NCI-H510A (cell line): ENCODE results near the gene C11orf54.
A peak's percentile ranks its signal among the peaks of the same experiment; 100 is the strongest.

ENCODE experiments used
- DNase-seq: peaks from one replicate; lab custom pipeline; 2025; lab: John Stamatoyannopoulos, UW

The C11orf54 gene

DNA sequence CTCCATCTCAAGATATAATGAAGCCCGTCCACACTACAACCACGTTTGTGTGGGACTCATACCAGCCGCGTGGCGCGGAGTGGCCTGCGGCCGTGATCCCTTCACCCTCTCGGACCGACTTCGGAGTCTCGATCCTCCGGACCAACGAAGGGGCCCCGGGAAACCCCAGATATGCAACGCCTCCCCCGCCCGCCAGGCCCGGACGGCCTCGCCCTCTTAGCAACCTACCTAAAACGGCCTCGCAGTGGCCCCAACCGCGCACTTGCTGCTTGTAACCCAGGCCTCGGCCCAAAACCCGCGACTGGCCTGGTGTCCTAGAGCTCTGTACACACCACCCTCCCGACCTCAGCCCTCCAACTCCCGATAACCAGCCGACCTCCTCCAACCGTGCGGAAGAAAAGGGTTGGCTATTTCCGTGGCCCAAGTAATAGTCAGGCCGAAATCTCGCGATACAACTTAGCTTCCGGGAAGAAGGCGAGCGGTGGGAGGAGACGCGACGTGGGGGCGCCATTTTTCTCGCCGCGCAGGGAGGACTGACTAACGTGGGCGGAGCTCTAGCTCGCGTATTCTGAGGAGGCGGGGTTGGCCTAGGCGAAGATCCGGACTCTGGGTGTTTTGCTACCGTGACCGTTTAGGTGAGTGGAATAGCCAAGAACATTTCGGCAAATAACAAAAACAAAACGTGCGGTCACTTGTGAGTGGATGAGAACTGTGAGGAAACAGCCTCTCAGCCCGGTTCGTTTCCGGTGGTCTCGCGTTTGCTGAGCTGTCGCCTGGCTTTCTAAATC, at the start of gene C11orf54, which contains the start of gene TAF1D:
Gene C11orf54 (plus strand): TSS at position 579 of the 788 bp plus-strand sequence. CDS start 5,722 bp downstream, outside the sequence.
Gene TAF1D (minus strand): TSS at position 402 of the 788 bp plus-strand sequence. CDS start 2,191 bp downstream, outside the sequence.
- DNase-seq = peak; percentile 98

DNA sequence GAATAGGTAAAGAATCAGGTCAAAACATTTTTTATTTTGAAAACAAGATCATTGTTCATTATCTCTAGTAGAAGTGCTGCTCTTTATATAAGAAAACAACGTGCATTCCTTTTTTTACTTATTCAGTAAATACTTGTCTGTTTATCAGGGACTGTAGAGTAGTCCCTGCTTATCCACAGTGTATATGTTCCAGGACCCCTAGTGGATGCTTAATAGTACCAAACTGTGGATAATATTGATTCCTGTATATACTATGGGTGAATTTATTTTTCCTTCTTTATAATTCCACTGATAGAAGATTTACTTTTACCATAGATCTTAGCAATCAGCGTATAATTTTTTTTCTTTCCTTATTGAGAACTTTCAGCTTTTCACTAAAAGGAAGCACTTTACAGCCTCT, 47.4 kb upstream of the C11orf54 start:
- DNase-seq = no peak

DNA sequence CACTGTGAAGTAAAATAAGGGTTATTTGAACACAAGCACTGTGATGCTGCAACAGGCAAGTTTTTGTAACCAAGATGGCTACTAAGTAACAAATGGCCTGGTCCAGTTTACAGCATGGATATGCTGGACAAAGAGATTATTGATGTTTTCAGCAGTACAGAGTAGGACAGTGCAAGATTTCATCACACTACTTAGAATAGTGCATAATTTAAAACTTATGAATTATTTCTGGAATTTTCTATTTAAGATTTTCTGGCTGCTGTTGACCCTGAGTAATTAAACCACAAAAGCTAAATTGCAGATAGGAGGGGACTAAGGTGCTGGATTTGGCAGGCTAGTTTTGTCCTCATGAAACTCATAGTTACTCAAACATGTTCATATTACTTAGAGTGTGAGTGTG, 46.9 kb upstream of the C11orf54 start:
- no peak for DNase-seq

DNA sequence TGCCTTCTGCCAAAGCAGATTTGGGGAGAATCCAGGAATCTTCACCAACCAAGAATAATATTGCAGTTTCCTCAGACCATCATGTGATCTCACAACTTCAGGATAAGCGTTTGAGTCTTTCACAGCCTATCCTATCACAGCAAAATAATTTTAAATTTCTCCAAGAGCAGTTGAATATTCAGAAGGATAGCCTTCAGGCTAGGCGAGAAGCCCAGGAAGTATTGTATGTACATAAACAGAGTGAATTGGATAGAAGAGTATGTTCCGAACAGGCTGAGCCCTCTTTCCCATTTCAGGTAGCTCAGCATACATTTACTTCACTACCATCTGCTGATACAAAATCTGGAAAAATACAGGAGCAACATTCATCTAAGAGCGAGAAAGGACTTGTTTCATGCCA, 43.9 kb upstream of the C11orf54 start:
- DNase-seq = no peak

DNA sequence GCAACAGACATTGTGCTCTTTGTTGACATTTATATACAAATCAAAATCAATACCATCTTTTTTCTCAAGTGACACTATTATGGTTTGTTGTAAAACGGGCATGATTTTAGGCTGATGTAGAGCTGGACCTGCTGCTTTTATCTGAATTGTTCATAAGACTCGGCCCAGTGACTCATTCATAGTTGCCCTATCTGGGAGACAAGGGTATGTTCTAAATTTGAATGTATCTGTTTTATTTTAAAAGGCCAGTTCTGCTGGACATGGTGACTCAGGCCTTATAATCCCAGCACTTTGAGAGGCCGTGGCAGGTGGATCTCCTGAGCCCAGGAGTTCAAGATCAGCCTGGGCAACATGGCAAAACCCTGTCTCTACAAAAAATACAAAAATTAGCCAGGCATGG, 40.6 kb upstream of the C11orf54 start:
- DNase-seq = no peak

DNA sequence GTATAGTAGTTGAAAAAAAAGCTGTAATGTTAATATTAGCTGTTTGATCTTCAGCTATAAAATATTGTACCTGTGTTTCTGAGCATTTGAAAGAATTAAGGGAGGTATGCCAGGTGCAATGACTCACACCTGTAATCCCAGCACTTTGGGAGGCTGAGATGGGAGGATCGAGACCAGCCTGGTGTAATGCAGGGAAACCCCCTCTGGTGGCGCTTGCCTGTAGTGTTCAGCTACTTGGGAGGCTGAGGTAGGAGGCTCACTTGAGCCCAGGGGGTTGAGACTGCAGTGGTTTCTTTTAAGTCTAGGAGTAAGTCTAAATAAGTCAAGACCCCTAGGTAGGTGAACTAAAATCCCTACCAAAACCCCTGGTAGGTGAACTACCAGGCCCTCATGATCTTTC, 37.2 kb upstream of the C11orf54 start:
- no peak for DNase-seq

DNA sequence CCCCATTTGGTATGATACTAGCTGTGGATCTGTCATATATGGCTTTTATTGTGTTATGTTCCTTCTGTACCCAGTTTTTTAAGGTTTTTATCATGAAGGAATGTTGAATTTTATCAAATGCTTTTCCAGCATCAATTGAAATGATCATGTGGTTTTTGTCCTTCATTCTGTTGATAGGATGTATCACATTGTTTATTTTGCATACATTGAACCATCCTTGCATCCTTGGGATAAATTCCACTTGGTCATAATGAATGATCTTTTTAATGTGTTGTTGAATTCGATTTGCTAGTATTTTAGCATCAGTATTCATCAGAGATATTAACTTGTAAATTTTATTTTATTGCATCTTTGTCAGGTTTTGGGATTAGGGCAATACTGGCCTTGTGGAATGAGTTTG, 31.2 kb upstream of the C11orf54 start:
- no peak for DNase-seq

DNA sequence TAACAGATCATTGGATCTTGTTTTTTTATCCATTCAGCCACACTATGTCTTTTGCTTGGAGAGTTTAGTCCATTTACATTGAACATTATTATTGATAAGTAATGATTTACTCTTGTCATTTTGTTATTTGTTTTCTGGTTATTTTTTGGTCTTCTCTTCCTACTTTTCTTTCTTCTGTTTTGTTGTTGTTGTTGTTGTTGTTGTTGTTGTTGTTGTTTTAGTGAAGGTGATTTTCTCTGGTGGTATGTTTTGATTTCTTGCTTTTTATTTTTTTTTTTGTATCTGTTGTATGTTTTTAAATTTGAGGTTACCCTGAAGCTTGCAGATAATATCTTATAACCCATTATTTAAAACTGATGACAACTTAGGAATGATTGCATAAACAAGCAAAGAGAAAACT, 28.8 kb upstream of the C11orf54 start:
- DNase-seq = no peak

DNA sequence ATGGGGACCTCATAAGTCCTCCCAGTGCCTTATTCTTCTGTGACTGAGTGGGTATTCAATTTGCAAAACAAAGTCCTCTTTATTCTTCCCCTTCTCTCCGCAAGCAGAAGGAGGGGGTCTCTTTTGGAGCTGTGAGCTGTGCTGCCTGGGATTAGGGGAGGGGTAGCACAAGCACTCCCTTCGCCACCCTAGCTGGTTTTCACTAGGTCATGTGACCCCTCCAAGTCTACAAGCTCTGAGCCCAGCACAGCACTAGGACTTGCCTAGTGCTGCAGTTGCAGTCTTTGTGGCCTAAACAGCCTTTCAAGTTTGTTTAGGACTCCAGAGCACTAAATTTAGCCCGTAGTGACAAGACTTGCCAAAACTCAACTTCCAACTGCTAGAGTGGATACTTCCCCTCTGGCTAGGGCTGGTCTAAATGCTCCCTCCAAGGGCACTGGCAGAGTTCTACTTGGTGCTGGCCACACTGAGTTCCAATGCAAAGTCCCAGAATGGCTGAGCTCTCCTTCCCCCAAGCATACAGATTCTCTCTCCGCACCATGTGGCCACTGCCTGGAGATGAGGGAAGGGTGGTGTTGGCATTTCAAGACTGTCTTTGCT, 25.6 kb upstream of the C11orf54 start:
- DNase-seq = no peak

DNA sequence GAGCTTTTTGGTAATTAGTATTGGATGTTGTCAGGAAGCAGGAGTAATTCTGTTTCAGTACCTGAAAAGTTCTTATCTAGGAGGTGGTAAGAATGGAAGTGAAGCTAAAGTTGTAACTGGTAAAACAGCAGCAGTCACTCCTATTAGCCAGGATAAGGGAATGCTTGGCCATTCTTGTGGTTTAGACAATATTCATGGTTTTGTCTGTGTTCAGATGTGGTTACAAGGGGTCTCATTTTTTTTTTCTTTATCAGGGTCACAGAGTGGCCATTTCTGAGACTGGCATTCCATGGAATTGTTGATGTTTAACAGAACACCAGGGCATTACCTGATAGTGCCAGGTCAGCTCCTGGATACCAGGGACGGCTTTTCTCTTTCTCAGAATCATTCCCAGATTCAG, 24.0 kb upstream of the C11orf54 start:
- DNase-seq = no peak

DNA sequence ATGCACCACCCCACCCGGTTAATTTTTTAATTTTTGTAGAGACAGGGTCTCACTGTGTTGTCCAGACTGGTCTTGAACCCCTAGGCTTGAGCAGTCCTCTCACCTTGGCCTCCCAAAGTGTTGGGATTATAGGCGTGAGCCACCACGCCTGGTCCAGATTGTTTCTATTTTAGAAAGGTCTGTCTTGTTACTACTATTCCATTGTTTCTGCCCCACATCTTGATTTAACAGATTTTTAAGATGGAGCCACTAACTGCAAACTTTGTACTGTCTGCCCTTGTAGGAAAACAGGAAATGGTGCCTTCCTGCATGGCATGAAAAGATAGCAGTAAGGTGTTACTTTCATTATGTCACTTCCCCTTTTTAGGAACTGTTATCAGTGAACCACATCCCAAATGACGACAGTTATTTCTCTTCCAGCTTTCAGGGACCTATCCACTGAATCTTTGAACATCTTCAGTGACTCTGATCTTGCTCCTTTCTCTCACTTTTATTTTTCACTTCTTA, 23.4 kb upstream of the C11orf54 start:
- DNase-seq = no peak

DNA sequence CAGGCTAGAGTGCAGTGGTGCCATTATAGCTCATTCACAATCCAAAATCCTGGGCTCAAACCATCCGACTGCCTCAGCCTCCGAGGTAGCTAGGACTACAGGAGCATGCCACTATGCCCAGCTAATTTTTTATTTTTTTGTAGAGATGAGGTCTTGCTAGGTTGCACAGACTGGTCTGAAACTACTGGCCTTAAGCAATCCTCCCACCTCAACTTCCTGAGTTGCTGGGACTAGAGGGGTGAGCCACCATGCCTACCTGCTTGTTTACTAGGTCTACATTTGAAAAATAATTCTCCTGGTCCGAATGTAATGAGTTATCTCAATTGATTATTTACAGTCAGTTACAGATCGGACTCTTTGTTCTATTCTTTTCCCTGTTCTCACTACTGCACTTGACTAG, 22.2 kb upstream of the C11orf54 start:
- DNase-seq = no peak

DNA sequence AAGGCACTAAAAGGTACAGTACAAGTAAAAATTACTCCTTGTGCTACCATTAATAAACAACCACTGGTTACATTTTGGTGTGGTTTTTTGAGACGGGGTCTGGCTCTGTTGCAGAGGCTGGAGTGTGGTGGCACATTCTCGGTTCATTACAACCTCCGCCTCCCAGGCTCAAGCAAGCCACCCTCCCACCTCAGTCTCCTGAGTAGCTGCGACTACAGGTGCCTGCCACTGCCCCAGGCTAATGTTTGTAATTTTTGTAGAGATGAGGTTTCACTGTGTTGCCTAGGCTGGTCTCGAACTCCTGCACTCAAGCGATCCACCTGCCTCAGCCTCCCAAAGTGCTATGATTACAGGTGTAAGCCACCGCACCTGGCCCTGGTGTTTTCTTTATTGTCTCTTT, 20.9 kb upstream of the C11orf54 start:
- DNase-seq = no peak

DNA sequence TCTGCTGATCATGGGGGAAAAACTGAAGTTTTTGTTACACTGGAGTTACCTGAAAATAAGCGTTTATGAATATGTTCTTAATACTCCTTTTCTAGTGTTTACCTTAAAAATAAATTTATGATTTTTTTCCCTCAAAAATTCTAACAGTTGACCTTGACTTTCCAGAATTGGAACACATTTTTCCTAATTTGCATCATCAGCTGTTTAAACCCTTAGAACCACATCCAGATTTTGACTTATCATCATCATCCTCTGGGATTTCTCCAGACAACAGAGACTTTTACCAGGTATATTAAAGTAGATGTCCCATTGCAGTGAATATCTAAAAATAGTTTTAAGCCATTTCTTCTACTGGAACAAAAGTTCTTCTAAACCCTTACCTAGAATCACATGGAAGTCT, 17.4 kb upstream of the C11orf54 start:
- no peak for DNase-seq

DNA sequence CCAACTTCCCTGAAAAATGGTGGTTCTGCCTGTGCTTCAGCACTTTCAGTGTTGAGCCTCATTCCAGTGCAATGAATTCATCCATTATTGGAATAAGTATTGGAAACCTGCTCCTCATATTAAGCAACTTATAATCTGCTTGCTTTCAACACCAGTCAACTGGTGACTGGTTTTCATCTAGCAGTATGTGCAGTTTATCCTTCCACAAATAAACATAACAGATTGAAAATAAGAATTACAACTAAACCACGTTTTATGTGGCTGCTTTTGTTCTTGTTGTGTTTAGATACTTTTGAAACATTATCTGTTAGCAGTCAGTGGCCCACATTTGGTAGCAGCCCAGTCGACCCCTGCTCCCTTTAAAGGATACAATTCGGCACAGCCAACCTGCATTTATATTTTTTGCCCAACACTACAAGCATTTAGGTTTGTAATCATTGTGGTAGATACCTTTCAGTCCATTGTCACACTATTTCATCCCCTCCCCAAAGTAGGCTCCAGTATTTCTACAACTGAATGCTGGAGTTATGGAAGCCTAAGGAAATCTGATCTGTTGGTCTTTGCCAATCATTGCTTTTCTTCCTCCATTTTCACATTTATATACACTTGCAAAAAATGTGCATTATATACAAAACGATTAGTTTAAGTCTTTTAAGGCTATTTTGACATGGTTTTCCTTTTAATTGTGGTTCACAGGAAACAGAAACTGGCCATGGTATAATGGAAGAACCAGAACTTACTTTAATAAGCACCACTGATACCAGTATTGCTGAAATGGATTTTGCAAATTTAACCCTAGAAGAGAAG, 13.3 kb upstream of the C11orf54 start:
- no peak for DNase-seq

DNA sequence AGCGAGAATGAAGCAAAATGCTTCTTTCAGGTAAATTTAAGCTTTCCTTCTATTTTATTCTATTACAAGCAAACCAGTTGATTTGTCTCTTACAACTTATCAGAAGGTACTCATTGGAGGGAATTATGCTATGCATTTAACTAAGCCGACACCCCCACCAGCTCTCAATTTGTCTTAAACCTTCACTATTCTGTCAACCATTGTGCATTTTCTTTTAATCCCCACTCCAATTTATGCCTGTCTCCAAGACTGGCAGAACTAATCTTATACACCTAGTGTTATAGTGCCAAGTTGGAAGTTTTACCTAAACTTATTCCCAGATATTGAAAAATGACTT, 12.7 kb upstream of the C11orf54 start:
- no peak for DNase-seq

DNA sequence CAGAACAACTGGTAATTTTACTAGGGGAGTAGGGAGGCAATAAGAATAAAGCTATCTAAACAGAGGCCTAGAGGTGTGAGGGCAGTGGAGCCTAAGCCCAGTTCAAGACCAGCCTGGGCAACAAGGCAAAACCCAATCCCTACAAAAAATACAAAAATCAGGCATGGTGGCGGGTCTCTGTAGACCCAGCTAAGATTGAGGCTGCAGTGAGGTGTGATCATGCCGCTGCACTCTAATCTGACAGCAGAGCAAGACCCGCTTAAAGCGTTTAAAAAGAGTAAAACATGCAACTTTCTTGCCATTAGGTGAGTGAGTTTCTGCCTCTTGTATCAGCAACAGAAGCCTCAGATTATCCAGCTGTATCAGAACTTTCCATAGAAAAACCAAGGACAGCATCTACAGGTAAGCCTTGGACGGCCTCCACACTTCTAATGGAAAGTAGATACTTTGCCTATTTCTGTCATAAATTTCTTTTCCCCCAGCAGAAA, 12.3 kb upstream of the C11orf54 start:
- DNase-seq = no peak

DNA sequence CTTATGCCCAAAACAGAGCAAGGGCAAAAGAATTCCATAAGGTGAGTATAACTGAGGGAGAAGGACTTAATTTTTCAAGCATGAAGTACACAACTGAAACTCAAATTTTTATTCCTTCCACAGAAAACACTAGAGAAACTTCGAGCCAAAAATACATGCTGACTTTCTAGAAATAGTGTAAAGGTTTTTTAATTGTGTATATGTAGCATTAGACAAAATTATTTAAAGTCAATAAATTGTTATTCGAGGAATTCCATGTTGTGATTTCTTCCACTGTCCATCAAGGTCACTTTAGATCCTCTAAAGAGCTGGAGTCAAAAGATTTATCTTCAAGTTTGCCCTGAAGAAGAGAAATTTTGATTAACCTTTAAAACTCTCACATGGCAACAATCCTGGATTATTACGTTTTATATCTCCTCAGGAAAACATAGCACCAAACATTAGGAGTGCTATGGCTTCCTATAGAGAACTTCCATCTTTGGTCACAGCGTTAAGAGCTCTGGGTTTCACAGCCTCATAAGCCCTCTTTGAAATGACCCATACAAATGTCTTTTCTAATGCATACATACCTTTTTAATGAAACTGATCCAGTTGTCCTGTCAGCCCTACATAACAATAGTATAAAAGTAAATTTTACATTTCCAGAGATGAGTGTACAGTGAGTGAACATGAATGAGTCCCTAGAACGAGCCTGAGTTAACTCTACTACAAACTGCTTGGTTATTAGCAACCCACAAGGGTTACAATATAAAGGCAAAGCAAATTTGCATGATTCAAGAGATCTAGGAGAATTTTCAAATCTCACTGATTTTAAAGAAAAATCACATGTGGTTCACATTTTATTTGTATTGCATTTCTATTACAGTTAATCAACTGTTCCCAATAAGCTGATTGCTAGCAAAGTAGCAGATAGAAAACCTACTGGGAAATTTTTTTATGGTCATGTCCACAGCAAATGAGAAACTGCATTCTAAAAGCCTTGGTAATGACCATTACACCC, 11.1 kb upstream of the C11orf54 start:
- DNase-seq = no peak

DNA sequence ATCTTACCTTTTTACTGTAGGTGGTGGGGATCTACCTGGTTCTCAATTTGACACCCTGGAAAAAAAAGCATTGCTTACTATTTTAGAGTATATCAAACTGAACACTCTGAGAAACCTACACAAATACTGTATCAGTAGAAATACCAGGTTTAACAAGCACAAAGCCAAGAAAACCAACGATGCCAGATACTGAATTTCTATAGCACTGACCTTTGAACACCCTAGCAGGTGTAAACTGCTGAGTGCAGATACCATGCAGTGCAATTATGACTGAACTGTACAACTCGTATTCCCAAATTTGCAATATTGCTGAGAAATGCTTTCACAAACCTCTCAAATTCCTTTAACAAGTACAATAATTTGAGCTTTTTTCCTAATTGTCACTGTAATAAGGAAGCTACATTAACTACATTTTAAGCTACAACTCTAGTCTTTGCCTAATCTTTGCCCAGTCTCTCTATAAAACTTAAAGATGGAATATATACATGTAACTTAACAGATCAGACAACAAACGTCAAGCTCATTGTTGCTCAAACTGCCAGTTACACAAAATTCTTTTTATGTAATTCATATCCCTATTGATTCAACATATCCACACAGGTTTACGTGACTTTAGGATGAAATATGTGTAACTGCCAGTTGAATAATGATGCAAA, 9.1 kb upstream of the C11orf54 start:
- DNase-seq = no peak

DNA sequence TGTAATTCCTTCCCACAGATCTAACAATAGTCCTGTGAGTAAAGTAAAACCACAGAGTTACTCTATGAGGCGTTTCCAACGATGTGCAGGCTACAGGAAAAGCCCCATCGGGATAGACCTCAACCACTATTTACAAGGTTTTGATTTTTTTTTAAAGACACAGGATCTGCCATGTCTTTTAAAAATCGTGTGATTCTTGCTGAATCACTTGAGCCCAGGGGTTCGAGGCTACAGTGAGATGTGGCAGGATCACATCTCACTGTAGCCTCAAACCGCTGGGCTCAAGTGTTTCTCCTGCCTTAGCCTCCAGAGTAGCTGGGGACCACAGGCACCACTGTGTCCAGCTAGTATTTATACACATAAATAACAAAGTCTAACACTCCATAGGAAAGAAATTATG, 8.0 kb upstream of the C11orf54 start:
- DNase-seq = no peak
